GM19023 (cell line): ENCODE data around the gene LITAFD.

Experiments used
- ATAC-seq: cut with Tn5 transposase; IDR thresholded peaks from one replicate; pipeline ENCODE4 v1.9.1; 2021; ENCODE audit warnings: mild to moderate bottlenecking, moderate library complexity; ENCODE audit not compliant: unreplicated experiment

Gene LITAFD

DNA sequence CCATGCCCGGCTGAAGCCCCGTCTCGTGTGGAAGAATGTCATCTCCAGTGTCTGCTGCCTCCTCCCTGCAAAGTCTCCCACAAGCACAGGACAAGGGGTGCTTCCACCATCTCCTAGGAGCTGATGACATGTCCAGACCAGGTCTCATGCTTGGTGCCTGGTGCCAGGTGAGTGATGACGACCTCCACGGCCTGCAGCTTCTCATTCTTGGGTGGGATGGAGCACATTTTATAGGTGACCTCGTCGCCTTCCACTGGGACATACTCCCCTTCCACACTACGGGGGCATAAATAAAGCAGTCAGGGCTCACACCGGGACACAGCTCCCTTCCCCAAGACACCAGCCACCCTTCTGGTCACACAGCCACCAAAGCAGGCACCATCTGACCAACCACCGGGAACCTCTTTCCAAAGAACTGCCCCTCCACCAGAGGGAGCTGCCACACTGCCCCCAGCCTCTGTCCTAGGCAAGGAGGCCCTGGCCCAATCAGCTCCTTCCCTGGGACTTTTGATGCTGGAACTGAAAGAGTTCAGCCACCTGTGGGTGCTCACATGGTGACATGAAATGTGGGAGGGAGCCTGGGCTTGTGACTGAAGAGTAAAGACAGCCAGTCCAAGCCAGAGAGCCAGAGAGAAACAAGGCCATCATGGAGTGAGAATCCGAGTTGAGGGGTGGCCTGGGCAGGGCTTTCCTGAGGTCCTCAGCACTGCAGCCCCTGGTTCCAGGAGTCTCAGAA, 26.9 kb upstream of the LITAFD start:
- ATAC-seq: no peak

DNA sequence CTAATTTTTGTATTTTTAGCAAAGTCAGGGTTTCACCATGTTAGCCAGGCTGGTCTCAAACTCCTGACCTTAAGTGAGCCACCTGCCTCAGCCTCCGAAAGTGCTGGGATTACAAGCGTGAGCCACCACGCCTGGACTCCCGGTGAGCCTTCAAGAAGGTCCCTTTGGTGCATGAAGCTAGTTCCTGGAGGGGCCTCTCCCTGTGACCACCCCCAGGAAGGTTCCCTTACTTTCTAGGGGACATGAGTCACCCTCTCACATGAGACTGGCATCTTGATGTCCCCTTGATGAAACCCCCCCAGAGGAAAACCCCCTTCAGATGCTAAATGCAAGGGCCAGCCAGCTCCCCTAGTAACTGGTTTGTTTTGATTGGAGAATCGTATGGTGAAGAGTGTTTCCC, 26.2 kb upstream of the LITAFD start:
- no peak for ATAC-seq

DNA sequence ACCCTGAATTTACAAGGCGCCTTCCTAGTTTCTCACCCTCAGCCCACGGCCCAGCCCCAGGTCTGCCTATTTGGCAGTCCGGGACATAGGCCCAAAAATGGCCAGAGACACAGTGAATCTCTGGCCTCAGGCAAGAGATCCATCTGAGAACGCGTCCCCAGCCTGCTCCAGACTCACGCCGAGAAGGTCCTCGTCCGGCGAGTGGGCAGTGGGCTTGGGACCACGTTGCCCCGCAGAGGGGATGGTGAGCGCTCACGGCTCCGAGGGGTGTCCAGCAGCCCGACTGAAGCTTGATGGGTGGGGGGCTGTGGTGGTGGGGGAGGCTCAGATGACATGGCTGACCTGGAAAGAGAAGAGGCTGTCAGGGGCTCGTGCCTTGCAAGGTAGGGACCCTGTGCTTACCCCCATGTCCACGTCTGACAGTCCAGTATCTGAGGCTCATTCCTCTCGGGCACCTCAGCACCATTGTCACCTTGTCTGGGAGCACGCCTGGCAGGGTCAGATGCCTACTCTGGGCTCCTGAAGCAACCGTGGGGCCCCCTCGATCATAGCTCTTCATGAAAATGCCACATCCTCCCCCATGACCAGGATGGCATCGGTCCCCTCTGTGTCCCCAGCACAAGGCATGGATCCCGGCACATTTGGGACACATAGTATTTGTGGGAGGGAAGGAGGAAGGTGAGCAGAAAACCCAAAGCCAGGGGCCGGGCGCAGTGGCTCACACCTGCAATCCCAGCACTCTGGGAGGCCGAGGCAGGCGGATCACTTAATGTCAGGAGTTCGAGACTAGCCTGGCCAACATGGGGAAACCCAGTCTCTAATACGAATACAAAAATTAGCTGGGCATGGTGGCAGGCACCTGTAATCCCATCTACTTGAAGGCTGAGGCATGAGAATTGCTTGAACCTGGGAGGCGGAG, 22.9 kb upstream of the LITAFD start:
- ATAC-seq: no peak

DNA sequence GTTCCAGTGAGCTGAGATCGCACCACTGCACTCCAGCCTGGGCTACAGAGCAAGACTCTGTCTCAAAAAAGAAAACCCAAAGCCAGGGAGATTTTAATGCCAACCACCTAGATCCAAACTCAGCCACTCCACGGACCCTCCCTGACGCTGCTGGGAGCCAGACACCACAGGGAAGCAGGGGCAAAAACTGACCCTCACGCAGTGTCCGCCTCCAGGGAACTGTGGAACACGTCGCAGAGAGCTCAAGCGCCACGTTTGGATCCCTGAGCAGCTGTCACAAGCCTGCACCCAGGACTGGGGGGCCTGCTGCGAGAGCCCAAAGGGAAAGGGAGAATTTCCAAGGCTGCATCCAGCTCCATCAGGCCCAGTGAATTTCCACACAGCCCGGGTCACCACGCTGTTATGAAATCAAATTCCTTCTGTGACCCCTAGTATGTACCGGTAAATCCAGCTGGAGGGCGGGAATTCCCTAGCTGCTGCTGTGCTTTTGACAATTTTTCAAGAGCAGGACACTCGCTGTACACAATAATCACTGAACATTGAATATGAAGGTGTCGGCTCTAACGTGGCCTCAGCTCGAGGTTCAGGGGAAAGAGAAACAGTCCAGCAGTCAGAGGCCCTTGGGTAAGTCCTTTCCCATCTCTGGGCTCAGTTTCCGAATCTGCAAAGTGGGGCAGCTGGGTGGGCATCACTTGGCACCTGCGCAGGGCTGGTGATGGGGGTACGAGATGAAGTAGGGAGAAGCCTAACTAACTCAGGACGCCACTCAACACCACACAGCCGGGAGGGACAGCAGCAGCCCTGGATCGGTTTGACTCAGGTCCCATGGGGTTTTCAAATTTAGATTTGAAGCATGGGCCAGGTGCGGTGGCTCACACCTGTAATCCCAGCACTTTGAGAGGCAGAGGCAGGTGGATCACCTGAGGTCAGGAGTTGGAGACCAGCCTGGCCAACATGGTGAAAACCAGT, 22.0 kb upstream of the LITAFD start:
- ATAC-seq: no peak

DNA sequence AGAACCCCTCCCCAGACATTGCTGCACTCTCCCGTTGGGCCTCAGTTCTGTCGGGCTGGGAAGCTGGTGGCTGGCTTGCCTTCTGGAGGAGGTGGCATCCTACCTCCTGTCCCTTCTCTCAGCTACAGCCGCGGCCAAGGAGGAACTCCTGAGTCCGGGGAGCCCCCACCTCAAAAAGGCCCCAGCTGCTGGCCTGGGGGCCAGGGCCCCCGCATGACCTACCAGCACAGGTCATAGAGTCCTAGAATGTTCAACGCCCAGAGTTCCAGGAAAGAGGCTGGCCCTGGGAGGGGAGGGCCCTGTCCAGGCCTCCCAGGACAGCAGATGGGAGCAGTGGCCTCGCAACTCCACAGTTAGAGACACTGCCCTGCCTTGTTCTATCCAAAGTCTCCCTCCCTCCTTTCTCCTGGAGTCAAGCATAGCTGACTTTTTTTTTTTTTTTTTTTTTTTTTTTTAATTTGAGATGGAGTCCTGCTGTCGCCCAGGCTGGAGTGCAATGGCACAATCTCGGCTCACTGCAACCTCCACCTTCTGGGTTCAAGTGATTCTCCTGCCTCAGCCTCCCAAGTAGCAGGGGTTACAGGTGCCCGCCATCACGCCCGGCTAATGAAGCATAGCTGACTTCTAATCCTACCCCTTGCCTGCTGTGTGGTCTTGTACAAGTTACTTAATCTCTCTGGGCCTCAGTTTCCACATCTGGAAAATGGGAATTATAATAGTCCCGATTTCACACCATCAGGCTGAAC, 20.4 kb upstream of the LITAFD start:
- ATAC-seq: no peak

DNA sequence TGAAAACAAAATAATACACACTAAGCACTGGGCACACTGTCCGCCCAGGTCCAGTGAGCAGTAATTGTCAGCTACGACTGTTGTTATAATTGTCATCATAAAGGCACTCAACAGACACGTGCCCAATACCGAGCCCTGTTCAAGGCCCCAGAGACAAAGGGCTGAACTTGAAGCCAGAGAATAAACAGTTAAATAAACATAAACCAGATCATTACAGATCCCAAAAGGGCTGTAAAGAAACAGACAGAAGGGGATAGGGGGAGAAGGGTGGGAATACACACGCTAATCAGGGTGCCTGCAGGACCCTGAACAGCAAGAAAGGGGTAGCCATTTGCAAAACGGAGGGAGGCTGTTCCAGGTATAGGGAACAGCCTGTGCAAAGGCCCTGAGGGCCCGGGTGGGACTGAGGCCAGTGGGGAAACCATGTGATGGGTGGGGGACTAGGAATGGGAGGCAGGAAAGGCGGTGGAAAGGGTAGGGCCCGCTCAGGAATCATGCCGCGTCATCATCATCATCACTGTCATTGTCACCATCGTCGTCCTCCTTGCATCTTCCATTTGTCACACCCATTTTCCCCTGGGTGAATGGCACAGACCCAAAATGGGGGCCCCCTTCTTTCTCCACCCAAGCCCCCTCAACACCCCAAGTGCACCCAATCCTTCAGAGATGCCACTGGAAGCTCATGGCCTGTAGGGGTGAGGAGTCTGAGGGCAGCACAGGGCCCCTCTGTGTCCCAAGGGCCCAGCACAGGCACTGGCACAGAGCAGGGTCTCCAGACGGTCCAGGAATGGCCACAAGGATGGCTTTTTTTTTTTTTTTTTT, 19.6 kb upstream of the LITAFD start:
- ATAC-seq: no peak

DNA sequence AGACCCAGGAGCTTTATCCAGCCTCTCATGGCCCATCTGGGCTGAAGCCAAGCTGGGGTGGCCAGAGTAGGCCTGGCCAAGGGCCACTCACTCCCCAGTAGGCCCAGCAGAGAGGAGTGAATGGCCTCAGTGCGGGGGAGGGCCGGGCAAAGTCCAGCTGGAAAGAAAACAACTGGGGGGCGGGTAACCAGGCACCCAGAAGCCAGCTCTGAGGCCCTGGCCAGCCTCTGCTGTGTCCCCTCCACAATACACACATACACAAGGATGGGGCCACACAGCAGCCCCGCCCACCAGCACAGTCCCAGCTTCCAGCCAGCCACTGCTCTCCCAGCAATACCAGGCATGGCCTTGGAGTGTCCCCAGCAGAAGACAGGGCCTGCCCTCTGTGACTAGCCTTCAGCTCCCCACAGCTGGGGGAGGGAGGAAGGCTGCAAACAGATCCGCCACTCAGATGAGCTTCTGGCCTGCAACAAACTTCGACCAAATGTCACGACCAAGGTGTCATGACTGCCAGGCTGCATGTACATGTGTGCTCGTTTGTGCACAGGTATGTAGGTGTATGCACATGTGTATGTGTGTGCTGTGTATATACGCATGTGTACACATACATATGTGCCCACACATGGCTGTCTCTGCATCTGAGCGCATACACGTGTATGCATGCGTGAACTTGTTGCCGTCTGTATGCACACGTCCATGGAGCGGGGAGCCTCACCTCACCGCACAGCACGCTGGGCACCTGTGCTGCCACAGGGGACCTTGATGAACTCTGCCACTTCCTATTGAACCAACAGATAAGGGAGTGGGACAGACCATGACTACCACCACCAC, 18.3 kb upstream of the LITAFD start:
- ATAC-seq: no peak

DNA sequence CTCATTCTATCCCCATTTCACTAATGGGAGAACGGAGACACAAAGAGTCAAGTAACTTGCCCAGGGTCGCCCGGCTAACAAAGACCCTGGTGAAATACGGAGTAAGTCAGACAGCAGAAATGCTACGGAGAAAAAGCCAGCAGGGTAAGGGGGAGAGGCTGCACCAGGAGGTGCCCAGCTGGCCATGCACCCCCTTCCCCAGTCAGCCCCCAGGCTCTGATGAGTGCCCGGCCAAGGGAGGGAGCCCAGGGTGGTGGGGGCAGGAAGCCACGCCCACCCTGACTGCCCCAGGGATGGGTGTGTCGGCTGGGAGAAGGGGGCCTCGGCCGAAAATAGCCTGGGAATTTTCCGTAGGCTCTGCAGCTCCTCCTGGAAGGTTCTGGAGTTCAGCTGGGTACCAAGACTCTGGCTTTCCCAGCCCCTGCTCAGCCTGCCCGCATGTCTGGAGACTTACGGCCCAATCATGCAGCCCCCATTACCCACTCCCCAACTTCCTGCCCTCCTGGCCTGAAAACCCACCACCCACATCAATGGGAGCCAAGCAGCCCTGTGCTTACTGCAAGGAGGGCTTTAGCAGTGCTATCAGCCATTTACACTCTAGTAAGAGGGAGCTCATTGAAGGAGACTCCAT, 17.6 kb upstream of the LITAFD start:
- no peak for ATAC-seq

DNA sequence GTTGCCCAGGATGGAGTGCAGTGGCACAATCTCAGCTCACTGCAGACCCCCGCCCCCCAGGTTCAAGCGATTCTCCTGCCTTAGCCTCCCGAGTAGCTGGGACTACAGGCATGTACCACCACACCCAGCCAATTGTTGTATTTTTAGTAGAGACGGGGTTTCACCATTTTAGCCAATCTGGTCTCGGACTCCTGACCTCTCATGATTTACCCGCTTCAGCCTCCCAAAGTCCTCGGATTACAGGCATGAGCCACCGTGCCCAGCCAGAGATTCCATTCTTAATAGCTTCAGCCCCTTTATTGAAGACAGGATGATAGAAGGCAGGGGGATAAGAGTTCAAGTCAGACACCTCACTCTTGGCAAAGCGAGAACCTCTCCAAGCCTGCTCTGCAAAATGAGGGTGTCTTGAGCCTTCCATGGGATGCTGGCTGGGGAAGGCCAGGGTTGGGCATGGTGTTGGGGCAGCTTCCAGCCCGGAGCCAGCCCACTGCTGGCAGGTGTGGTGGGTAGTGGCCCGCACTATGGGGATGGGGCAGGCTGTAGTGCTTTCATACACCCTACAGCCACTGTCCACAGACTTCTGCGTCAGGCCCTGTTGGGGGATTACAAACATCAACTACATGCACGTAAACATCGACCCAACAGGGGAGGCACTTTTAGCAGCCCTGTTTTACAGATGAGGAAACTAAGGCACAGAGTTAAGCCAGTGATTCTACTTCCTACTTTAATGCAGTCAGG, 16.8 kb upstream of the LITAFD start:
- no peak for ATAC-seq

DNA sequence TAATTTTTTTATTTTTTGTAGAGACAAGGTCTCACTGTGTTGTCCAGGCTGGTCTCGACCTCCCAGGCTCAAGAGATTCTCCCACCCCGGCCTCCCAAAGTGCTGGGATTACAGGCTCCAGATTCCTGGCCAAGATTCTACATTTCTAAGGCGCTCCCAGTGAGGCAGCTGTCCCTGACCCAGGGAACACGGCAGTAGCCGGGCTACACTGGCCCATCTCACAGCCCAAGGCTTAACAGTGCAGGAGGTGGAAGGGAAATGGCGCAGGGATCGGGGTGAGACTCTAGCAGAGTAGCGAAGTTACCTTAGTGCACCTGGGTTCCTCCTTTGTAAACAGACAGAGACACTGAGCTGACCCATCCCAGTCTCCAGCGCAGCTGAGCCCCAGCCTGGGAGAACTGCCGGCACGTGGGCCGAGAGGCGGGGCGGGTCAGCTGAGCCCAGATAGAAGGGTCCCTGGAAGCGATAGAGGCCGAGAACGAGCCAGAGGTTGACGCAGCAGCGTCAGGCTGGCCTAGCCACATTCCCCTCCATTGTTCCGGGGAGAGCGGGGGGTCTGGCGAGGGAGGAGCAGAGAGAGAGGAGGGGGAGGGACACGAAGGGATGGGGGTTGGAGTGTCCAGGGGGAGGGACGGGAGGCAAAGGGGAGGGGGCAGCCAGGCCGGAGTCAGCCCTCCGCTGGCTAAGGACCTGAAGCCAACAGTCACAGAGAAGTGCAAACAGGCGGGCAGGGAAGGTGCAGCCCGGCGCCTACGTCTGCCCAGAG, 15.8 kb upstream of the LITAFD start:
- no peak for ATAC-seq

DNA sequence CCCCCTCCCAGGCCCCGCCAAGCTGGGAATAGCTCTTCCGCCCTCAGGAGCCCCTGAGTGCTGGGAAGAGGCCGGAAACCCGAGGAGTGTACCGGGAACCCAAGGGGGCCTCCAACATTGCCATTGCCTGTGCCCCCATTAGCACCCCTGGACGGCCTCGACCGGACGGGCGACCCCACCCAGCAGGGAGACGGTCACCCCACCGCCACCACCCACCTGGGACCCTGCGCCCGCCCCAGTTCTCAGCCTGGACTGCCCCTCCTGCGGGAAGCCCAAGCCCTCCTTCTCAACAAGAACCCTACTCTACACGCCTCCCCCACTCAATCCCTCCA, 15.3 kb upstream of the LITAFD start:
- no peak for ATAC-seq

DNA sequence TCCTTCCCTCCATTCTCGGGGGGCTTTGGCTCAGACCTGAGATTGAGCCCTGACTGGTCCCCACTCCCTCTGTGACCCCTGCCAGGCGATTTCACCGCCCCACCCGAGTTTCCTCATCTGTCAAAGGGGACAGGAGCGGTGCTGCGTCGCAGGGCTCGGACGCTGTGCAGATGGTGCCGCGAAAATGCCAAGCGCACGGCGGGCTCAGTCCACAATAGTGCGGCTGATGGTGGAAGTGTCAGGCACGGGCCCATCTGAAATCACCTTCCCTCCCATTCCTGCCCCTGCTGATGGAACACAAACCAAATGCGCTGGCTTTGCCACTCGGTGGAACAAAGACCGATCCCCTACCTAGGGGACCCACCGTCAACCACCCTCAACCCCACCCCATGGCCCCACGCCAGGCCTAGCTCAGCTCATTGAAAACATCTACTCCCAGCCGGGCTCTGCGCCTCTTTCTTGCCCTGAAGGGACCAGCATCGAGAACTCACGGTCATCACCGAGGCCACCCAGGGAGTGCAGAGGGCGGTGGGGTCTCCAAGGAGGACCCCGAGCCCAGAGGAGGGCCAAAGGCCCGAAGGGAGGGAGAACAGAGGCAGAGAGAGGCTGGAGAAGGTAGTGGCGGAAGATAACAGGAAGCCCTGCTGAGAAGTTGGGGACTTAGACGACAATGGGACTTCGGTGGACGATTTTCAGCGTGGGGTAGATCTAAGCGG, 14.8 kb upstream of the LITAFD start:
- no peak for ATAC-seq

DNA sequence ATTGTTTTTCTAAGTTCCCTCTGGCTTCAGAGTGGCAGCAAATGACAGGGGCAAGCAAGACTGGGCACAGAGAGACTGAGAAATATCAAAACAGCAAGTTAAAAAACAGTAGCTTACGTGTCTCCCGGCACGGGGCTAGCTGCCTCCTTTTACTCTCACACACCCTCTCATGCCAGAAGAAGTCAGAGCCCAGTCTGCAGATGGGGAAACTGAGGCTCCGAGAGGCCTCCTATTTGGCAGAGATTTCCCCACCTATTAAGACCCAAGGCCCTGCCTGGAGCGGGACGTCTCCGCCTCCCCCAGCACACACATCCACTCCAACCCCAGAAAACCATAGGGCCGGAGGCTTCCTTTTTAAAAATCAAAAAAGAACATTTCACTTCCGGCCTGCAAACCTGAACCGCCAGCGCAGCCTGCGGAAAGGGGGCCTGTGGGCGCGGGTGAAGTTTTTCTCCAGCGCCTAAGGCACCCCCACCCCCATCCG, 14.2 kb upstream of the LITAFD start:
- ATAC-seq: no peak

DNA sequence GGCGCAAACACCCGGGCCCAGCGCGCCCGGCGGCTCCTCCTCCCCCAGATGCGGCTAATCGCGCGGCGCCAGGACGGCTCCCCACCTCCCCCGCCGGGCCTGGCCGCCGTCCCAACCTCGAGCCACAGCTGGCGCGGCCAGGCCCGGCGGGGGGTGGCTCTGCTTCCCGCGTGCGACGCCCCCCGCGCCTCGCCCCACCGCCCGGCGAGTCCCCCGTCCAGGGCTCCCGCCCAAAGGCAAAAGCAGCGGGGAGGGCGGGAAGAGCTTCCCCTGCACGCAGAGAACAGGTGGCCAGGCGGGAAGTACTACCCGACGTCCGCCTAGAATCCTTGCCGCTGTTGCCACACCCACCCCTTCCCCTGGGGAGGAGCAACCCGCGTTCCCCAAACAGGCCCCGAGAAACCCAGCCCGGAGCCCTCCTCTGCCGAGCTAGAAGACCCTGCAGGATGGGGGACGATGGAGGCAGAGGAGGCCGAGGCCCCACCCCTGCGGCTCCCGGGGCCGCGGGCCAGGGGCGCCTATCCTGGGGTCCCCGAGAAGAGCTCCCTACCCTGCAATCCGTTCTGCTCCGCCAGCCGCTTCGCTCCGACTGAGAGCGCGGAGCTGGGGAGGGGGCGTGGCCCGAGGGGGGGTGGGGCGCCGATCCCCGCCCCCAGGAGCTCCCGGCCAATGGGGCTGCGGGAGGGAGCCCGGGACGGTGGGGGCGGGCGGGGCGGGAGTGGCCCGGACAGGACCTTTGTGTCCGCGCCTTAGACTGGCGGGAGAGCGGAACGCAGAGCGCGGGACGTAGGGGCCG, 13.5 kb upstream of the LITAFD start, which contains the start of gene CARHSP1:
CARHSP1 (minus strand) TSS at position 591 of the 796 bp plus-strand sequence. CDS start 9,678 bp downstream, outside the sequence.
- ATAC-seq: peak; percentile 71
